Measurements from ENCODE around the gene CDH22.

DNA sequence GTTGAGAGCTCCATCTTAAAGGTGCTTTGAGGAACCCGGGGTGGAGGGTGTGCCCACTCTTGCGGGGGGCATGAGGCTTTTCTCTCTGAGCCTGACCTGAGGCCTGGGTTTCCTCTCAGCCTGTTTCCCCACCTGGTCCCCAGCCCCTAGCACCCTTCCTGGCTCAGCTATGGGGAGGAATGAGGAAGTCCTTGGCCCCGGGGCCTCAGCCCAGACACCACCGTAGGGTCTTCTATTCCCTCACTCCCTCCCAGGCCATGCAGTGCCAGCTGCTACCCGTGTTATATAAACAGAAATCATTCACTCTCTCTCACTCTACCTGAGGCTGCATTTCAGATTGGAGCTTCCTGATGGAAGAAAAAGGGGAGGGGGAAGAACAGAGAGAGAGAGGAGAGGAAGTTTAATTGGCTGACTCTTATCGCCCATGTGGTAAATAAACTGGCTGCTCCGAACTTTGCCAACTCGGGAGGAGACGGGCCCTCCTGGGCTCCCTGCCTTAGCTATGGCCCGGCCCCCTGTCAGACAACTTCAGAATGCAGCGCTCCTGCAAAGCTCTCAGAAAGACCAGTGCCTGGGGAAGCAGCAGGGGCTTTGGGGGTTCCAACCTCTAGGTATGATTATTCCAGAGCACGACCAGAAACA lies 2.8 kb downstream of the CDH22 start:
- TF ChIP-seq, protein P1, sequence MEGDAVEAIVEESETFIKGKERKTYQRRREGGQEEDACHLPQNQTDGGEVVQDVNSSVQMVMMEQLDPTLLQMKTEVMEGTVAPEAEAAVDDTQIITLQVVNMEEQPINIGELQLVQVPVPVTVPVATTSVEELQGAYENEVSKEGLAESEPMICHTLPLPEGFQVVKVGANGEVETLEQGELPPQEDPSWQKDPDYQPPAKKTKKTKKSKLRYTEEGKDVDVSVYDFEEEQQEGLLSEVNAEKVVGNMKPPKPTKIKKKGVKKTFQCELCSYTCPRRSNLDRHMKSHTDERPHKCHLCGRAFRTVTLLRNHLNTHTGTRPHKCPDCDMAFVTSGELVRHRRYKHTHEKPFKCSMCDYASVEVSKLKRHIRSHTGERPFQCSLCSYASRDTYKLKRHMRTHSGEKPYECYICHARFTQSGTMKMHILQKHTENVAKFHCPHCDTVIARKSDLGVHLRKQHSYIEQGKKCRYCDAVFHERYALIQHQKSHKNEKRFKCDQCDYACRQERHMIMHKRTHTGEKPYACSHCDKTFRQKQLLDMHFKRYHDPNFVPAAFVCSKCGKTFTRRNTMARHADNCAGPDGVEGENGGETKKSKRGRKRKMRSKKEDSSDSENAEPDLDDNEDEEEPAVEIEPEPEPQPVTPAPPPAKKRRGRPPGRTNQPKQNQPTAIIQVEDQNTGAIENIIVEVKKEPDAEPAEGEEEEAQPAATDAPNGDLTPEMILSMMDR (IDR thresholded peaks at IDR 0.05) = no peak
- TF ChIP-seq POLR2A (IDR thresholded peaks at IDR 0.05) = no peak
